Measurements from ENCODE around the gene NANOS3.
A peak's percentile ranks its signal among the peaks of the same experiment; 100 is the strongest.
"Not testable (repeated sequence)": the region's sequence is repeated elsewhere in the genome, so short reads cannot be mapped to it uniquely, and the experiment has no call there.

NANOS3 gene

GRCh38 chr19:13887018-13887436 is 10.1 kb downstream of the NANOS3 start:
- no peak for DNase-seq

DNA sequence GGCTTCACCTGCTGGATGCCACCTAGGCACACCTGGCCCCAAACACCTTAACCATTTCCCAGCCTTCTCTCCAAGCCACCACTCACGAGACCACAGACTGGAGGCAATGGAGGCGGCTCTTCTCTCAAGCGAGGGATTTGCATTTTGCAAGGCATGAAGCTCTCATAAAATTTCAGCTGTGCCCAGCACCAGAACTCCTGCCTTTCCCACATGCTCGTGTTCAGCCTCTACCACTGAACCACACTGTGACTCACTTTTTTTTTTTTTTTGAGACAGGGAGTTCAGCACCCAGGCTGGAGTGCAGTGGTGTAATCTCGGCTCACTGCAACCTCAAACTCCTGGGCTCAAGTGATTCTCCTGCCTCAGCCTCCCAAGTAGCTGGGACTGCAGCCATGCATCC is 10.6 kb downstream of the NANOS3 start:
- no peak for DNase-seq

DNA sequence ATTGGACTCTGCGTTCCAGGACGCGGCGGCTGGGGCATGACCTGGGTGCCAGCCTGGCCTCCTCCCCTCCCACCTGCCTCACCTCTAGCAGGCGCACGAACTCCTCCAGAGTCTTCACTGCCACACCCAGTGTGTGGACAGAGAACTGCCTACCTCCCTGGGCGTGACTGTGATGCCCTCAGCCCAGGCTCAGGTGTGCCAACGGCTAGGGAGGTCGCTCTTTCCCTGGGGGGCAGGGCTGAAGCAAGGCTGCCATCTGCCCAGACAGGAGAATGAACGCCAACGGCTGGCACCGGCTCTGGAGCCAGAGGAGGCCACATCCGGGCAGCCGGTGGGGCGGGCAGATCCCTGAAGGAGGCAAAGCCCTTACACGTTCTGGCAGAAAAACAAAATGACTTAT is 11.3 kb downstream of the NANOS3 start:
- DNase-seq: no peak

DNA sequence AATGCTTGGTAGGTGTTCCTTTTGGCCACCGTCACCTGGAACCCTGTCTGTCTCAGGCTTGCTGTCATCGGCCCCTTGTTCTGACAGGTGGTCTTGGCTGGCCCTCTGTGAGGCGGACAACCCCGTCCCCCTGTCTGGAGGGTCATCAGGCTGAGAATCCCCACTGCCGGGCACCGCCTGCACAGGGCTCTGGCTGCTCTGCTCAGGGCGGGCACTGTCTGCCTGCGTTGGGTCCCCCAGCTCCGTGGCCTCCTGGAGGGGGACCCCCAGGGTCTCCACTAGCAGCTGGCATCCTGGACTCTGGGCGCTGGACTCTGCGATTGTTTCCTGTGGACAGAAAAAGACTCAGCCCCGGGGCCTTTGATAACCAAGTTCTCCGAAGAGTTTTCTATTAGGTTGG is 13.2 kb downstream of the NANOS3 start:
- no peak for DNase-seq

- DNase-seq: no peak
Observed at GRCh38 chr19:13892870-13893269, 15.9 kb downstream of the NANOS3 start.

DNA sequence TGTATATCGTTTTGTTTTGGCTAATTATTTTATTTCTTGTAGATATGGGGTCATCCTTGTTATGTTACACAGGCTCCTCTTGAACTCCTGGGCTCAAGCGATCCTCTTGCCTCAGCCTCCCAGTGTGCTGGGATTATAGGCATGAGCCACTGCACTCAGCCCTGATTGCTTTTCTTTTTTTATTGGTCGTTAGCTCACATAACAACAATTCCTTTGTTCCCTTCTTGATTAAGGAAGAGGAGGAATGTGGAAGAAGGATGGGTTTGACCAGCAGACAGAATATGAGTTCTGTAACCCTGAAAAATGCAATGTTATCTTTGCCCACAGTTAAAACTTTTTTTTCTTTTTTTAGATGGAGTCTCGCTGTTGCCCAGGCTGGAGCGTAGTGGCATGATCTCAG is 17.6 kb downstream of the NANOS3 start:
- no peak for DNase-seq

- DNase-seq: no peak
Observed at GRCh38 chr19:13896227-13896626, 19.3 kb downstream of the NANOS3 start.

- no peak for DNase-seq
Observed at GRCh38 chr19:13899393-13899792, 22.5 kb downstream of the NANOS3 start.

DNA sequence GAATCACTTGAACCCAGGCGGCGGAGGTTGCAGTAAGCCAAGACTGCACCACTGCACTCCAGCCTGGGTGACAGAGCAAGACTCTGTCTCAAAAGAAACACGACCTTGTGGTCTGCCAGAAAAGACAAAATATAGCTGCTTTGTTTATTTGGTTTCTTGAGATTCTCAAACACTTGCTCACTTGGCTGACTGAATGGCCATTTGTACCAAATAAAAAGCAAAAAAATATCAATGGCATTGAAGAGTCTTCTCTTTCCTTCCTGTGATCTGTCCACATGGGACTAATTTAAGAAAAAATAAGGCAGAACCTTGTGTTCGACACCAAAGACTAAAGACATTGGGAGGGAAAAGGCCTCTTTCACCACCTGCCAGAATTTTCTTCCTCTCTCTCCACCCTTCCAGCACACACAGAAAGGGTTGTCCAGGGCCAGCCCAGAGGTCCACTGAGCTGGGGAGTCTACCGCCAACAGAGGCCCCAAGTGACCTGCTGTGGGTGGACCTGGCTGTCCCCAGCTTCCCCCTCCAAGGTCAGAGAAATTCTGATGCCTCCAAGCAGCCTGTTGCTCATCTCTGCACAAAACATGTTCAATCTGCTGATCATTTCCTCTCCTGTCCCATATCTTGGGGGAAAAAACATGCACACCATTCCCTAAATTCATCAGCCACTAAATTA is 23.1 kb downstream of the NANOS3 start:
- no peak for DNase-seq

GRCh38 chr19:13902993-13903555 is 26.1 kb downstream of the NANOS3 start:
- peak; percentile 52 for DNase-seq

DNA sequence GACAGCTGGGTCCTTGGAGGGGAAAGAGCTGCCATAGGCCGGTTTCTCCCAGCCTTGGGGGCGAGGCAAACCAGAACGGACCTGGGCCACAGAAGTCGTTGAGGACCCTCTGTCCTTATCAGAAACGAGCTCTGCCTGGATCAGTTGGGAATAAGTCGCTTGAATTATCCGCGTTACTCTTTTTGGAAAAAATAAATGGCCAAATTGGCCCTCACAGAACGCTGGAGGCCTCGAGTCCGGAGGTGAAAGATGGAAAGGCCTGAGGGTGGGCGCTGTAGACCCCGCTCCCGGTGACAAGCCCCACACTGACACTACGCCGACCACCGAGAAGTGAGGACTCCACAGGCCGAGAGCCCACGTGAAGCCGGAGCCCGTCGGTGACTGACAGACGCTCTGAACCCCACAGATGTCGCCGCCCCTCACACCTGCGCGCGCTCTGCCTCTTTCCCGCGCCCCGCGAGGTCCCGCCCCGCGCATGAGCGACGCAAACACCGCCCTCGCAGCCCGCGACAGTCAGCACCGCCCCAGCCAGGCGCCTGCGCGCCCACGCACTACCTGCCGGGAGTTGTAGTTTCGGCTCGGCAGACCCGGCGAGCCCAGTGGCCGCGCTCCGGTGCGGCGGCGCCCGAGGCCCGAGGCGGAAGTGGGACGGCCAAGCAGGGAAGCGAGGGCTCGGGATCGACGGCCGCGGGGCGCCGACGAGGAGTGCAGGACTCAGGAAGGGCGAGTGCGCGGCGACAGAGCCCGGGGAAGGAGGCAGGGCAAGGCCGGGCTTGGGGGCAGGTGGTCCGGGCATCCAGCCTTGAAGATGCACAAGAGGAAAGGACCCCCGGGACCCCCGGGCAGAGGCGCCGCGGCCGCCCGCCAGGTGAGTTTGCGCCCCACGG is 28.9 kb downstream of the NANOS3 start, which contains the start of the genes BRME1 and CC2D1A:
Gene BRME1 (minus strand): TSS at position 484 of the 887 bp plus-strand sequence. CDS start 1,225 bp downstream, outside the sequence.
Gene CC2D1A (plus strand): TSS at position 568 of the 887 bp plus-strand sequence. CDS start 241 bp downstream, at position 809.
- peak; percentile 96 for DNase-seq

DNA sequence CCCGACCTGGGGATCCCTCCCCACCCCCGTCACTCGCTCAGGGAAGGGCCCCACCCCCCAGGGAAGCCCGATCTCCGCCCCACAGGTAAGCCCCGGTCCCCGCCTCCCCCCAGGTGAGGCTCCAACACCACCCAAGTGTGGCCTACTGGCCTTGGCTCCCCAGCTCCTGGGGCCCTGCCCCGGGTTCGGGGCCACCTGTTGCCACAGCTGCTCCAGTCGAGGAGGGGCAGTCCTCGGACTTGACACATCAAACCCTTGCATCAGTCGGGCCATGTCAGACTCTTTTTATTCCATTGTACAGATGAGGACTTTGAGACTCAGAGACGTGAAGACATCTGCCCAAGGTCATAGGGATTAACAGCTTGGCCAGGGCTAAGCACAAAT is 29.6 kb downstream of the NANOS3 start:
- DNase-seq: peak; percentile 55

GRCh38 chr19:13906910-13907309 is 30.0 kb downstream of the NANOS3 start:
- DNase-seq: no peak

DNA sequence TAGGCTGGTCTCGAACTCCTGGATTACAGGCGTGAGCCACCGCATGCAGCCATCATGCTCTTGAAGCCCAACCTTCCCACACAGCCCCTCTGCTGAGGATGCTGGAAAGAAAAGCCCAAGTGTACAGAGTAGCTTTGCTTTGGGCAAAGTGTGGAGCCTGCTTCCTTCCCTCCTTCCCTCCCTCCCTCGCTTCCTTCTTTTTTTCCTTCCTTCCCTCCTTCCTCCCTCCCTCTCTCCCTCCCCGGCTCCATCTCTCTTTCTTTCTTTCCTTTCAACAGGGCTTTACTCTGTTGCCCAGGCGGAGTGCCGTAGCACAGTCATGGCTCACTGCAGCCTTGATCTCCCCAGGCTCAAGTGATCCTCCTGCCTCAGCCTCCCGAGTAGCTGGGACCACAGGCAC is 31.7 kb downstream of the NANOS3 start:
- DNase-seq: no peak

DNA sequence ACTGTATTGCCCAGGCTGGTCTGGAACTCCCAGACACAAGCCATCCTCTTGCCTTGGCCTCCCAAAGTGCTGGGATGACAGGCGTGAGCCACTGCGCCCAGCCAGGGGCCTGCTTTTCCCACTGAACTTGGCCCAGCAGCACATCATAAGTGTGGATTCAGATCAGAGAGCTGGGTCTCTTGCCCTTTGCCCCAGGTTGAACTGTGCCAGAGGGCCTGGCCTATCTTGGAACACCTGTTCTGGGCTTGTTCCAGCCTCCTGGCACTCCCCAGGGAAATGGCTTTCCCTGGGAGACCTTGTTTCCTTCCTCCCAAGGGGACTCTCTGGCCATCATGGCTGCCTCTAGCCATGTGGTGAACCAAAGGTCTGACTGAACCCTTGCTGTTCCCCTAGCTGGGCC is 32.5 kb downstream of the NANOS3 start:
- DNase-seq: no peak

- DNase-seq: no peak
Observed at GRCh38 chr19:13913352-13913751, 36.4 kb downstream of the NANOS3 start.

GRCh38 chr19:13914777-13915176 is 37.8 kb downstream of the NANOS3 start:
- no peak for DNase-seq

DNA sequence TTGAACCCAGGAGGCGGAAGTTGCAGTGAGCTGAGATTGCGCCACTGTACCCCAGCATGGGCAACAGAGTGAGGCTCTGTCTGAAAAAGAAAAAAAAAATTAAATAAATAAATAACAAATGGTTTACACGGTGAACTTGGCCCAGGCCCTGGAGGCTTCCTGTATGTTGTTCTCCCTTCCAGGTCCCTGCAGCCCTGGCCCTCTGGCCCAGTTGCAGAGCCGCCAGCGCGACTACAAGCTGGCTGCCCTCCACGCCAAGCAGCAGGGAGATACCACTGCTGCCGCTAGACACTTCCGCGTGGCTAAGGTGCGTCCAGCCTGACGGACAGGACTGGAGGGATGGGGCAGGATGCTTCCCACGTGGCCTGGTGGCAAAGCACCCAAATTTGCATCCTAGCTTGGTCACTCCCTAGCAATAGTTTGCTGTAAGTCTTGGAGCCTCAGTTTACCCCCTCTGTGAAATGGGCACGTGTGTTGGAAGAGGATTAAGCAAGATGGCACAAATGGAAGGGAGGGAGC is 41.0 kb downstream of the NANOS3 start:
- no peak for DNase-seq

DNA sequence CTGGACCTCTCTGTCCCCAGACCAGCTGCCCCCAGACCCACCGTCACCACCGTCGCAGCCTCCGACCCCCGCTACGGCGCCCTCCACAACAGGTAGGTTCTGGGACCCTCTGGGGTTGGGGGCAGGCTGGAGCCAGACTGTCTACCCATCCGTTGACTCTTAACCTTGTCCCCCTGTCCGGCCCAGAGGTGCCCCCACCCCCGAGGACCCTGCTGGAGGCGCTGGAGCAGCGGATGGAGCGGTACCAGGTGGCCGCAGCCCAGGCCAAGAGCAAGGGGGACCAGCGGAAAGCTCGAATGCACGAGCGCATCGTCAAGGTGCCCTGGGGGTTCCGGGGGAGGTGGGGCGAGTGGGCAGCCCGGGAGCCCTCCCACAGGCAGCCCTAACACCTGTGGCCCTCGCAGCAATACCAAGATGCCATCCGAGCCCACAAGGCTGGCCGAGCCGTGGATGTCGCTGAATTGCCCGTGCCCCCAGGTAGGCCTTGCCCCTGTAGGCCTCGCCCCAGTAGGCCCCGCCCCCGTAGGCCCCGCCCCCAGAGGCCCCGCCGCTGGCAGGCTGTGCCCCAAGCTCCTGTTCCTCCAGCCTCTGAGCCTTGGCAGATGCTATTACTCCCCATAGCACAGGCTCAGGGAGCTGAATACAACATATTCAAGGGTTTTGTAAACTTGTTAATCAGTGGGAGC is 41.9 kb downstream of the NANOS3 start:
- DNase-seq: no peak

DNA sequence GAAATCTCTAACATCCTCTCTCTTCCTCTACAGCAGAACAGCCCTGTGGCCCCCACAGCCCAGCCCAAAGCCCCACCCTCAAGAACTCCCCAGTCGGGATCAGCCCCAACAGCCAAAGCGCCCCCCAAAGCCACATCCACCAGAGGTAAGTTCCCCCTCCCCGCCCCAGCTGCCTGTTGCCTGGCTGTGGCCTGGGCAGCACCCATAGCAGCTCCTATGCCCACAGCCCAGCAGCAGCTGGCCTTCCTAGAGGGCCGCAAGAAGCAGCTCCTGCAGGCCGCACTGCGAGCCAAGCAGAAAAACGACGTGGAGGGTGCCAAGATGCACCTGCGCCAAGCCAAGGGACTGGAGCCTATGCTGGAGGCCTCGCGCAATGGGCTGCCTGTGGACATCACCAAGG is 43.6 kb downstream of the NANOS3 start:
- DNase-seq: no peak

GRCh38 chr19:13920940-13921747 is 44.2 kb downstream of the NANOS3 start:
- DNase-seq: no peak

- DNase-seq: not testable (repeated sequence)
Observed at GRCh38 chr19:13922118-13922517, 45.2 kb downstream of the NANOS3 start.
